Pancreas (tissue), 10 donors: ENCODE data around the gene MEF2B. TPM values are rescaled to one million over a fixed set of nuclear protein-coding genes. Genes with fewer than 3 reads are reported as not detected.

ENCODE experiments used
- ATAC-seq, 4 donors: fragments of 200-7000 bp; cut with Tn5 transposase; one replicate each; pipeline versions ENCODE4 v1.8.0 to v1.9.1; 2020; ENCODE audit warnings: mild to moderate bottlenecking in 4 of 4, moderate library complexity in 4 of 4
- DNase-seq, 6 donors: peaks; one replicate each; pipeline ENCODE4 v3.0.0-alpha.2; 2020
- FAIRE-seq: peaks from 2 replicates; lab custom pipeline; 2012; peaks lifted over from hg19 to GRCh38; lab: Jason Lieb, UNC
- H3K27ac ChIP-seq, 4 donors: fragments of 200-600 bp; sonication (generic); 1 replicate in 3 of 4; 2 replicates in 1 of 4; pipeline versions ENCODE4 v1.5.0 to v1.8.0; 2020
- H3K27me3 ChIP-seq, 4 donors: fragments of 200-600 bp; one replicate each; pipeline ENCODE4 v1.8.0; 2021
- H3K36me3 ChIP-seq, 3 donors: fragments of 200-600 bp; sonication (generic) in 1 of 3; one replicate each; pipeline versions ENCODE4 v1.5.0 to v1.8.0; 2020 to 2021
- H3K4me1 ChIP-seq, 3 donors: fragments of 200-600 bp; one replicate each; pipeline ENCODE4 v1.8.0; 2021
- H3K4me3 ChIP-seq, 4 donors: fragments of 200-600 bp; sonication (generic) in 2 of 4; one replicate each; pipeline versions ENCODE4 v1.5.0 to v1.8.0; 2020 to 2021
- H3K9me3 ChIP-seq, 4 donors: fragments of 200-600 bp; one replicate each; pipeline ENCODE4 v1.8.0; 2021
- WGBS, 2 donors: extraction: QIAGEN DNeasy Blood & Tissue Kit; methylation state at CpG; one replicate each; pipeline ENCODE4 v1.1.7; 2013; 5-methylcytosine and 5-hydroxymethylcytosine counted together
- intact Hi-C, 3 donors: fragments of 100-400 bp; cut with DNase I; formaldehyde crosslinking; loops; one replicate each; pipeline versions ENCODE4 v1.11.1 to v1.14.2; 2022
- polyA plus RNA-seq, 2 donors: library from polyadenylated mRNA; stranded (reverse); fragments of 200-250 nt; gene quantifications; one replicate each; pipeline ENCODE4 v1.2.3, GENCODE V29; 2013
- total RNA-seq, 6 donors: library from RNA; stranded (reverse); fragmentation: NEBNext Ultra II Directional in 4 of 6; extraction: Animal tissue kit (Norgen Biotek cat#: 25700) in 4 of 6; gene quantifications; one replicate each; pipeline versions ENCODE4 v1.2.1 to v1.2.4, GENCODE V29; 2021 to 2023
- TF ChIP-seq, protein P1 (sequence below), 4 donors: fragments of 200-600 bp; sonication (generic) in 3 of 4; IDR thresholded peaks; one replicate each; pipeline versions ENCODE4 v1.5.0 to v1.8.0; 2021; ENCODE audit warnings: antibody characterized with exemption in 4 of 4
- donor health status: healthy with polysubstance abuse.
- donor health status: DM: no; HTN: no; CAD: no; lungs with moderate emphysema.
- donor health status: DM: no; HTN: no; CAD: no.
- donor health status: control.
- donor health status: control.
- donor health status: Bipolar disorder and iron deficiency.
- donor health status: DM: yes; HTN: yes; CAD: no.
- donor health status: DM: no; HTN: no; CAD: no.
- donor health status: DM: no; HTN: no; CAD: no.
- donor health status: DM: yes; HTN: yes; CAD: no.

Gene MEF2B
- total and polyA plus RNA-seq, 8 donors, result 0.34 to 2.8 (median 0.98) TPM

DNA sequence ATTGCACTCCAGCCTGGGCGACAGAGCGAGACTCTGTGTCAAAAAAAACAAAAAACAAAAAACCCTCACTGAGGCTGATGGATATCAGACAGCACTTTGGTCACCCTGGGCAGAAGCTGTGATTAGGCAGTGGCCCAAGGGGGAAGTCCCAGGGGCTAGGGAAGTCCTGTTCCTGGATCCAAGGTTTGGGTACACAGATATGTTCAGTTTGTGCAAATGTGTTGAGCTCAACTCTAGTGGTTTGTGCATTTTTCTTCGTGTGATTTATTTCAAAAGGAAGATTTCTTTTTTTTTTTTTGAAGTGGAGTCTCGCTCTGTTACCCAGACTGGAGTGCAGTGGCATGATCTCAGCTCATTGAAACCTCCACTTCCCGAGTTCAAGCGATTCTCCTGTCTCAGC, 12.3 kb downstream of the MEF2B start:
- FAIRE-seq, result no peak
- Histone ChIP-seq H3K27ac (no peak overlapping the region), H3K27me3 (no peaks in the 10 kb centered on the region), H3K4me3 (no peak overlapping the region), H3K9me3 (no peaks in the 10 kb centered on the region), H3K36me3 (no peaks in the 10 kb centered on the region), H3K4me1 (no peaks in the 10 kb centered on the region)
- TF ChIP-seq, protein P1, sequence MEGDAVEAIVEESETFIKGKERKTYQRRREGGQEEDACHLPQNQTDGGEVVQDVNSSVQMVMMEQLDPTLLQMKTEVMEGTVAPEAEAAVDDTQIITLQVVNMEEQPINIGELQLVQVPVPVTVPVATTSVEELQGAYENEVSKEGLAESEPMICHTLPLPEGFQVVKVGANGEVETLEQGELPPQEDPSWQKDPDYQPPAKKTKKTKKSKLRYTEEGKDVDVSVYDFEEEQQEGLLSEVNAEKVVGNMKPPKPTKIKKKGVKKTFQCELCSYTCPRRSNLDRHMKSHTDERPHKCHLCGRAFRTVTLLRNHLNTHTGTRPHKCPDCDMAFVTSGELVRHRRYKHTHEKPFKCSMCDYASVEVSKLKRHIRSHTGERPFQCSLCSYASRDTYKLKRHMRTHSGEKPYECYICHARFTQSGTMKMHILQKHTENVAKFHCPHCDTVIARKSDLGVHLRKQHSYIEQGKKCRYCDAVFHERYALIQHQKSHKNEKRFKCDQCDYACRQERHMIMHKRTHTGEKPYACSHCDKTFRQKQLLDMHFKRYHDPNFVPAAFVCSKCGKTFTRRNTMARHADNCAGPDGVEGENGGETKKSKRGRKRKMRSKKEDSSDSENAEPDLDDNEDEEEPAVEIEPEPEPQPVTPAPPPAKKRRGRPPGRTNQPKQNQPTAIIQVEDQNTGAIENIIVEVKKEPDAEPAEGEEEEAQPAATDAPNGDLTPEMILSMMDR (IDR thresholded peaks at IDR 0.05), result no peak
- 83 to 90% methylated on average over 6 of the region's 6 CpGs for WGBS, 2 donors
- ATAC-seq, result no peak
- no peak for DNase-seq
- intact Hi-C loops, result no loop called here

GRCh38 chr19:19155495-19156219, 14.4 kb downstream of the MEF2B start:
- ATAC-seq (no peak), DNase-seq (no peak), FAIRE-seq (no peak)
- Histone ChIP-seq H3K36me3 (no peaks in the 10 kb centered on the region), H3K27me3 (no peaks in the 10 kb centered on the region), H3K4me3 (no peak overlapping the region), H3K27ac (no peak overlapping the region), H3K4me1 (no peaks in the 10 kb centered on the region), H3K9me3 (no peaks in the 10 kb centered on the region)
- intact Hi-C loops, result no loop called here
- TF ChIP-seq, protein P1 (IDR thresholded peaks at IDR 0.05), result no peak
- 88 to 94% methylated on average over 10 of the region's 10 CpGs for WGBS, 2 donors

GRCh38 chr19:19154768-19155494, 15.1 kb downstream of the MEF2B start:
- ATAC-seq (no peak), FAIRE-seq (no peak), DNase-seq (no peak)
- intact Hi-C loops, result no loop called here
- Histone ChIP-seq H3K9me3 (no peaks in the 10 kb centered on the region), H3K27me3 (no peaks in the 10 kb centered on the region), H3K36me3 (no peaks in the 10 kb centered on the region), H3K4me1 (no peaks in the 10 kb centered on the region), H3K27ac (no peak overlapping the region), H3K4me3 (no peak overlapping the region)
- 90 to 93% methylated on average over 6 of the region's 6 CpGs for WGBS, 2 donors
- TF ChIP-seq, protein P1 (IDR thresholded peaks at IDR 0.05), result no peak

DNA sequence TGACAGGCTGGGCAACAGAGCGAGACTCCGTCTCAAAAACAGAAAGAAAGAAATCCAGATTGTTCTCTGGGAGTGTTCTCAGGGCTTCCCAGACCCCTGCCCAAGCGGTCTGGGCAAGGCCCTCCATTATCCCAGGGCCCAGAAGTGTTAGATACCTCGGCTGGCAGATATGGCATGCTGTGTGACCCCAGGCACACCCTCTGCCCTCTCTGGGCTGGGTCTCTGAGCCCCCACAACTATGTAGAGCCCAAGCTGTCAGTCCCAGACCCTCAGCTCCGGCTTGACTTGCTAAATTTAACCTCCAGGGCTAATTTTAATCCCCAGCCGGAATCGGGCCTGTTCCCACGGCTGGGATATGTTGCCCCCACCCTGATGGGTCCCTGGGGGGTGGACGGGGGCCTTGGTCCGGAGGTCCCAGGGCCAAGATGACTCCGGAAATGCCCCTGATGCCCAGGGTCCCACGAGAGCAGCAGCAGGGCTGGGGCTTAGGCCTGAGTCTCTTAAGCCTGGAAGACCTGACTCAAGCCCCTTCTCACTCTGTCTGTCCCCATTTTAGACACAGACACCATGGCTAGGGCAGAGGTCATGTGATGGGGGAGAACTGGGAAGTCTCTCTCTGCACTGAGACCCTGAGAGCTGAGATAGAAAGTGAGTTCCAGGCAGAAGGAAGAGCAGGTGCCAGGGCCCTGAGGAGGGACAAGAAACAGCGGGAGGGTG, 17.2 kb downstream of the MEF2B start:
- no peaks in the 10 kb centered on the region for H3K4me1 ChIP-seq
- no peaks in the 10 kb centered on the region for H3K9me3 ChIP-seq
- H3K4me3 ChIP-seq, result no peak overlapping the region
- no peak overlapping the region for H3K27ac ChIP-seq
- no peaks in the 10 kb centered on the region for H3K36me3 ChIP-seq
- DNase-seq, result no peak
- no peak for ATAC-seq
- intact Hi-C loops, result no loop called here
- TF ChIP-seq, protein P1 (IDR thresholded peaks at IDR 0.05), result no peak
- H3K27me3 ChIP-seq, result no peaks in the 10 kb centered on the region
- no peak for FAIRE-seq
- WGBS, 2 donors, result 74 to 81% methylated on average over 13 of the region's 13 CpGs
